B cell (primary cell): Measurements from ENCODE around the gene EXOC4.

Source experiments
- EZH2 ChIP-seq: IDR thresholded peaks from 2 replicates; pipeline ENCODE4 v1.6.1; 2012; ENCODE audit warnings: borderline replicate concordance, low read depth, mild to moderate bottlenecking, moderate library complexity, low read length; ENCODE audit not compliant: insufficient read depth, poor library complexity, severe bottlenecking
- TF ChIP-seq, protein P1 (sequence below): fragments of 200-600 bp; IDR thresholded peaks from one replicate; pipeline ENCODE4 v1.8.0; 2022; ENCODE audit warnings: antibody characterized with exemption, mild to moderate bottlenecking

DNA sequence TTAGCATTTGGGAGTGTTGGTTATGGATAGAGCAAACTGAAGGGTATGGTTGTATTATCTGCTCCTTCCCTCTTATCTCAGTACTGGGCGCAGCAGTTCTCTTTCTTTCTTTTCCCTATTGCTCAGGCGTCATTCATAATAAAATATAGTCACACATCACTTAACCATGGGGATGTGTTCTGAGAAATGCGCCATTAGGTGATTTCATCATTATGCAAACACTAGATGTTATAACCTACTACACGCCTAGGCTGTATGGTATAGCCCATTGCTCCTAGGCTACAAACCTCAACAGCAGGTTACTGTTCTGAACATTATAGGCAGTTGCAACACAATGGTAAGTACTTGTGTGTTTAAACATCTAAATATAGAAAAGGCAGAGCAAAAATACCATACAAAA is 401.7 kb downstream of the EXOC4 start:
- TF ChIP-seq, protein P1, sequence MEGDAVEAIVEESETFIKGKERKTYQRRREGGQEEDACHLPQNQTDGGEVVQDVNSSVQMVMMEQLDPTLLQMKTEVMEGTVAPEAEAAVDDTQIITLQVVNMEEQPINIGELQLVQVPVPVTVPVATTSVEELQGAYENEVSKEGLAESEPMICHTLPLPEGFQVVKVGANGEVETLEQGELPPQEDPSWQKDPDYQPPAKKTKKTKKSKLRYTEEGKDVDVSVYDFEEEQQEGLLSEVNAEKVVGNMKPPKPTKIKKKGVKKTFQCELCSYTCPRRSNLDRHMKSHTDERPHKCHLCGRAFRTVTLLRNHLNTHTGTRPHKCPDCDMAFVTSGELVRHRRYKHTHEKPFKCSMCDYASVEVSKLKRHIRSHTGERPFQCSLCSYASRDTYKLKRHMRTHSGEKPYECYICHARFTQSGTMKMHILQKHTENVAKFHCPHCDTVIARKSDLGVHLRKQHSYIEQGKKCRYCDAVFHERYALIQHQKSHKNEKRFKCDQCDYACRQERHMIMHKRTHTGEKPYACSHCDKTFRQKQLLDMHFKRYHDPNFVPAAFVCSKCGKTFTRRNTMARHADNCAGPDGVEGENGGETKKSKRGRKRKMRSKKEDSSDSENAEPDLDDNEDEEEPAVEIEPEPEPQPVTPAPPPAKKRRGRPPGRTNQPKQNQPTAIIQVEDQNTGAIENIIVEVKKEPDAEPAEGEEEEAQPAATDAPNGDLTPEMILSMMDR: no peak
- no peak for TF ChIP-seq EZH2
